GM18519 (cell line): ENCODE results near the gene SLC4A1AP.

Experiments used
- ATAC-seq: cut with Tn5 transposase; IDR thresholded peaks from one replicate; pipeline ENCODE4 v1.9.1; 2021; ENCODE audit warnings: mild to moderate bottlenecking, moderate library complexity; ENCODE audit not compliant: unreplicated experiment, low FRiP score

Gene SLC4A1AP

DNA sequence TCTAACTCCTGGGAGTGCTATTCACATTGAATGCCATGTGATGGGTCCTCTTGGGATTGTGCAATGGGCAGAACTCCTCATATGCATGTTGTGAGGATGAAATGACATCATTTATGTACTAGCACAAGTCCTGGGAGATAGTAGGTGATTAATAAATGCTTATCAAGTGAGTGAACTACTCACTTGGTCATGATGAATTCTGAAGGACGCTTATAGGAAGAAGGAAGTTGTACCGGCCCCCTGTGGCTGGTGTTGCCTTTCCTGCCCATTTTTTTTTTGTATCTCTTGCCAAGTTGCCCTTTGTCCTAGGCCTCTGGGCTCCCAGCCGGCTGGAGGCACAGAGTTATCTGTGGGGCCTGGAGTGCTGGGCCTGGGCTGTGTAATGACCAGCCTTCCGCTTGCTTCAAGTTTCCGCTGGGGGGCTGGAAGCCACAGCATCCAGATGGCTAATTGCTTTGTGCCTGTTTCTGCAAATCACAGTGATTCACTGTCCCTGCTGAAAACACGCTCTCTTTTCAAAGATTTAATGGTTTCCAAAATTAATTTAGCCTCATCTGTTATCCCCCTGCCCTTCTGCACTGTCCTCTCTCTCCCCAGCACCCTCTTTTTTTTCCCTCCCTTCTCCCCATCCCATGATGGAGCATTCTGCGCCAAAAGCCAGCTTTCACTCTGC lies 74.1 kb downstream of the SLC4A1AP start:
- no peak for ATAC-seq

DNA sequence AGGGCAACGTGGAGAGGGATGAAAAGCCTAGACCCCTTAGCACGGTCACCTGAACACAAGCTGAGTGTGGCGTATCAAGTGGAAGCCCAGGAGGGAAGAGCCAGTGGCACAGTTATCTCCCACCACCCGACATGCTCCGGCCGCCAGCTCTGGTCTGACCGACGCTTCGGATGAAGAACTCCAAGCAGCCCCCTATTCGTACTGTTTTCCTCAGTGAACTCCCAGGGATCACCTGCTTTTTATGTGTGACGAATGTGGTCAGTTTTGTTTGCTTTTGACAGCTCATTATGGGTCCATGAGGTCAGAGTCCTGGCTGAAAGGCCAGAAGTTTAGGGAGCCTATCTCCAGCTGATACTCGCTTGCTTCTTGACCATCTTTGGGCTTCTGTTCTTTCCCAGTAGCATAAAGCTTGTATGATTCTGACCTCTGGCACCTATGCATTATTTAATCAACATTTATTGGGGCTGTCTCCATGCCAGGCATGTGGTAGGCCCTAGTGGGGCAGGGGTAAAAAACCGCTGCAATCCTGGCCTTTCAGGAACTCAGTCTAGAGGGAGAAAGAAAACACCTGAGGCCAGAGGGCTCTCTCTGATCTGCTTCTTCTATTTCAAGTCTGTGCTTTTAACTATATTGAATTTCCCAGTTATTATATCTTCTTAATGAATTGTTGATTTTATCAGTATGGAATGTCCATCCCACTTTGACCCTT lies 74.8 kb downstream of the SLC4A1AP start:
- ATAC-seq: no peak

DNA sequence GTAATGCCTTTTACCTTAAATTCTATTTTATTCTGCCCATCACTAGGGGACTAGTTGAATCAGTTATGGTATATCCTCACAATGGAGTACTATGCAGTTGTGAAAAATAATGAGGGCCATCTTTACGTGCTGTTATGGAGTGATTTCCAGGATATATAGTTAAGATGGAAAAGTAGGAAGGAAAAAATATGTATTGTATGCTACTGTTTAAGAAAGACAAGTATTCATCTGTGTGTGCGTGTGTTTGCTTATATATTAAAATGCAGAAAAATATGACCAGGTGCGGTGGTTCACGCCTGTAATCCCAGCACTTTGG lies 75.3 kb downstream of the SLC4A1AP start:
- no peak for ATAC-seq

DNA sequence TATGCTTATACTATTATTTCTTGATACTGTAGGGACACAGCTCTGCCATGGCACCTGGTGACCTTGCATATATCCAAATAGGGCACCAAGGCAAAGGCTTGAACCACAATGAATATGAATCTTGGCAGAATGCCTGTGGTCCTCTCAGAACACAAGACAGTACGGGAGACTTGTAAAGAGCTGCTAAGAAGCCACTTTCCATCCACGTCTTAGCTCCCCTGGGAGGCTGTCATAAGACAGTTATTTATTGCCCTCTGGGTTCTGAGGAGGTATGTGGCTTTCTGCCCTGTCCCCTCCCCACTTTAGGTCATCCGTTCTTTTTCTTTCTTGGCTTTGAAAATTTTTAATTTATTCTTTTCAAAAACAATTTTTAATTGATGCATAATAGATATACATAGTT lies 78.0 kb downstream of the SLC4A1AP start:
- no peak for ATAC-seq

DNA sequence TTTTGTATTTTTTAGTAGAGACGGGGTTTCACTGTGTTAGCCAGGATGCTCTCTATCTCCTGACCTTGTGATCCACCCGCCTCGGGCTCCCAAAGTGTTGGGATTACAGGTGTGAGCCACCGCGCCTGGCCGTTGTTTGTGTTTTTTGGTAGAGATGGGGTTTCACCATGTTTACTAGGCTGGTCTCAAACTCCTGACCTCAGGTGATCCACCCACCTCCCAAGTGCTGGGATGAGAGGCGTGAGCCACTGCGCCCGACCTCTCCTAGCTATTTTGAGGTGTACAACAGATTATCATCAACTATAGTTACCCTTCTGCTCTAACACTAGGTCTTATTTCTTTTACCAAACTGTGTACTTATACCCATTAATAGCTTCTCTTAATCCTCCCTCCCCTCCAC lies 78.9 kb downstream of the SLC4A1AP start:
- ATAC-seq: no peak
